Activated T-helper 2 cell treated with anti-CD3 and anti-CD28 coated beads, Interferon-gamma antibody, Interleukin-2, Interleukin-4, amounts not matched to agents 10 μg/mL and 5 μg/mL and 100 μg/mL, durations not matched to agents 14 hours and 24 hours and 36 hours (primary cell): ENCODE measurements around the gene MPV17. TPM values are rescaled to one million over a fixed set of nuclear protein-coding genes. Genes with fewer than 3 reads are reported as not detected.
A peak's percentile ranks its signal among the peaks of the same experiment; 100 is the strongest.

Experiments
- DNase-seq: peaks from one replicate; pipeline ENCODE4 v3.0.0; 2021; ENCODE audit warnings: low spot score
- H3K27ac Mint-ChIP-seq: one replicate; pipeline ENCODE4 v1.8.0; 2021; ENCODE audit warnings: mixed read lengths
- H3K27me3 Mint-ChIP-seq: one replicate; pipeline ENCODE4 v1.8.0; 2021; ENCODE audit warnings: low read depth, mixed read lengths
- H3K36me3 Mint-ChIP-seq: one replicate; pipeline ENCODE4 v1.8.0; 2021; ENCODE audit warnings: low read depth, mixed read lengths
- H3K4me1 Mint-ChIP-seq: one replicate; pipeline ENCODE4 v1.8.0; 2021; ENCODE audit warnings: low read depth, mixed read lengths
- H3K4me3 Mint-ChIP-seq: one replicate; pipeline ENCODE4 v1.8.0; 2021; ENCODE audit warnings: low read depth, mild to moderate bottlenecking, moderate library complexity, mixed read lengths
- H3K9me3 Mint-ChIP-seq: one replicate; pipeline ENCODE4 v1.8.0; 2021; ENCODE audit warnings: mixed read lengths
- intact Hi-C: fragments of 100-400 bp; cut with micrococcal nuclease; formaldehyde crosslinking; loops from one replicate; pipeline ENCODE4 v1.15.1; 2023
- total RNA-seq: library from RNA; stranded (reverse); gene quantifications from 2 replicates; pipeline ENCODE4 v1.2.3, GENCODE V29; 2022

Gene MPV17
- 80.4 and 82.6 TPM in 2 replicates for total RNA-seq

- H3K27me3 Mint-ChIP-seq = no peaks in the 10 kb centered on the region
- intact Hi-C loops = loop anchor here (2.0 kb wide), 2 partner anchors 34 to 48 kb away; partner anchors contain the start of genes EIF2B4, GTF3C2 and SNX17
- H3K9me3 Mint-ChIP-seq = no peaks in the 10 kb centered on the region
- DNase-seq = peak; percentile 84
- H3K4me1 Mint-ChIP-seq = peaks cover 17% of the 10 kb centered on the region
- H3K27ac Mint-ChIP-seq = peak within 1 kb of the TSS; percentile 92
- peak within 1 kb of the TSS; percentile 99 for H3K4me3 Mint-ChIP-seq
- peaks cover 20% of the 10 kb centered on the region for H3K36me3 Mint-ChIP-seq
Measured at GRCh38 chr2:27322766-27323595, at the start of gene MPV17. TSS of gene MPV17 (minus strand) at chr2:27323097. CDS start at chr2:27322517, 580 bp downstream.

- peaks cover 23% of the 10 kb centered on the region for H3K4me1 Mint-ChIP-seq
- H3K9me3 Mint-ChIP-seq = no peaks in the 10 kb centered on the region
- peak overlapping the region; percentile 90 for H3K4me3 Mint-ChIP-seq
- no peaks in the 10 kb centered on the region for H3K27me3 Mint-ChIP-seq
- H3K36me3 Mint-ChIP-seq = peaks cover 81% of the 10 kb centered on the region
- intact Hi-C loops = loop anchor here (1.0 to 5.0 kb wide), 8 partner anchors 9 to 289 kb away; partner anchors contain the start of genes ATRAID, GTF3C2, MPV17 and NRBP1
- peak overlapping the region; percentile 95 for H3K27ac Mint-ChIP-seq
- DNase-seq = peak; percentile 30
Measured at GRCh38 chr2:27370816-27371620, 48.1 kb upstream of the MPV17 start.

GRCh38 chr2:27370026-27370815 lies 47.3 kb upstream of the MPV17 start, which contains the start of the genes EIF2B4 and SNX17:
TSS of gene EIF2B4 (minus strand) at chr2:27370338. CDS start at chr2:27370314, 24 bp downstream.
TSS of gene SNX17 (plus strand) at chr2:27370616. CDS start at chr2:27370744, 128 bp downstream.
- Mint-ChIP-seq H3K36me3 (peaks cover 78% of the 10 kb centered on the region), H3K4me1 (peaks cover 23% of the 10 kb centered on the region), H3K4me3 (peak within 1 kb of the TSS; percentile 90), H3K9me3 (no peaks in the 10 kb centered on the region), H3K27me3 (no peaks in the 10 kb centered on the region), H3K27ac (peak within 1 kb of the TSS; percentile 97)
- DNase-seq = peak; percentile 100
- intact Hi-C loops = loop anchor here (1.0 to 5.0 kb wide), 8 partner anchors 10 to 288 kb away; partner anchors contain the start of genes ATRAID, GTF3C2, MPV17 and NRBP1

GRCh38 chr2:27369471-27370025 lies 46.7 kb upstream of the MPV17 start:
- H3K9me3 Mint-ChIP-seq = no peaks in the 10 kb centered on the region
- peak overlapping the region; percentile 90 for H3K4me3 Mint-ChIP-seq
- intact Hi-C loops = loop anchor here (1.0 to 5.0 kb wide), 8 partner anchors 11 to 287 kb away; partner anchors contain the start of genes ATRAID, GTF3C2, MPV17 and NRBP1
- peaks cover 74% of the 10 kb centered on the region for H3K36me3 Mint-ChIP-seq
- no peak for DNase-seq
- H3K4me1 Mint-ChIP-seq = peaks cover 23% of the 10 kb centered on the region
- peak overlapping the region; percentile 82 for H3K27ac Mint-ChIP-seq
- H3K27me3 Mint-ChIP-seq = no peaks in the 10 kb centered on the region

GRCh38 chr2:27363933-27364332 lies 41.0 kb upstream of the MPV17 start:
- H3K27ac Mint-ChIP-seq = no peak overlapping the region
- H3K36me3 Mint-ChIP-seq = peaks cover 56% of the 10 kb centered on the region
- H3K4me3 Mint-ChIP-seq = no peak overlapping the region
- peaks cover 8% of the 10 kb centered on the region for H3K4me1 Mint-ChIP-seq
- H3K9me3 Mint-ChIP-seq = no peaks in the 10 kb centered on the region
- intact Hi-C loops = no loop called here
- DNase-seq = no peak
- no peaks in the 10 kb centered on the region for H3K27me3 Mint-ChIP-seq

- DNase-seq = no peak
- Mint-ChIP-seq H3K27ac (no peak overlapping the region), H3K36me3 (peaks cover 54% of the 10 kb centered on the region), H3K9me3 (no peaks in the 10 kb centered on the region), H3K4me1 (peaks cover 13% of the 10 kb centered on the region), H3K27me3 (no peaks in the 10 kb centered on the region), H3K4me3 (no peak overlapping the region)
- intact Hi-C loops = no loop called here
Measured at GRCh38 chr2:27362678-27363420, 40.0 kb upstream of the MPV17 start.

- peaks cover 32% of the 10 kb centered on the region for H3K36me3 Mint-ChIP-seq
- no peaks in the 10 kb centered on the region for H3K9me3 Mint-ChIP-seq
- peak within 1 kb of the TSS; percentile 100 for H3K4me3 Mint-ChIP-seq
- H3K4me1 Mint-ChIP-seq = peaks cover 31% of the 10 kb centered on the region
- peak within 1 kb of the TSS; percentile 98 for H3K27ac Mint-ChIP-seq
- intact Hi-C loops = loop anchor here (1.0 to 2.0 kb wide), 6 partner anchors 14 to 282 kb away; partner anchors contain the start of genes CAD, EIF2B4, MPV17 and NRBP1
- no peaks in the 10 kb centered on the region for H3K27me3 Mint-ChIP-seq
- peak; percentile 90 for DNase-seq
Measured at GRCh38 chr2:27356382-27357181, 33.7 kb upstream of the MPV17 start, which contains the start of gene GTF3C2. TSS of gene GTF3C2 (minus strand) at chr2:27356764. CDS start at chr2:27343554, 13,210 bp downstream.

- intact Hi-C loops = loop anchor here (1.0 to 2.0 kb wide), 6 partner anchors 14 to 283 kb away; partner anchors contain the start of genes CAD, EIF2B4, MPV17 and NRBP1
- no peak for DNase-seq
- H3K27ac Mint-ChIP-seq = peak overlapping the region; percentile 98
Measured at GRCh38 chr2:27356056-27356381, 33.1 kb upstream of the MPV17 start.

GRCh38 chr2:27354597-27354927 lies 31.7 kb upstream of the MPV17 start:
- peaks cover 30% of the 10 kb centered on the region for H3K36me3 Mint-ChIP-seq
- H3K27ac Mint-ChIP-seq = peak overlapping the region; percentile 13
- H3K9me3 Mint-ChIP-seq = no peaks in the 10 kb centered on the region
- peaks cover 38% of the 10 kb centered on the region for H3K4me1 Mint-ChIP-seq
- intact Hi-C loops = no loop called here
- no peaks in the 10 kb centered on the region for H3K27me3 Mint-ChIP-seq
- no peak for DNase-seq
- H3K4me3 Mint-ChIP-seq = peak overlapping the region; percentile 53

More at GRCh38 chr2:27356056-27356381, 33.1 kb upstream of the MPV17 start:
- Mint-ChIP-seq H3K4me1 (peaks cover 33% of the 10 kb centered on the region), H3K27me3 (no peaks in the 10 kb centered on the region), H3K36me3 (peaks cover 31% of the 10 kb centered on the region), H3K4me3 (peak overlapping the region; percentile 100), H3K9me3 (no peaks in the 10 kb centered on the region)

- Mint-ChIP-seq H3K36me3 (peaks cover 33% of the 10 kb centered on the region), H3K4me3 (peak overlapping the region; percentile 53), H3K27ac (peak overlapping the region; percentile 13), H3K27me3 (no peaks in the 10 kb centered on the region), H3K9me3 (no peaks in the 10 kb centered on the region), H3K4me1 (peaks cover 38% of the 10 kb centered on the region)
- intact Hi-C loops = no loop called here
- no peak for DNase-seq
Measured at GRCh38 chr2:27353762-27354596, 31.1 kb upstream of the MPV17 start.
